GM12878 (cell line): ENCODE data around the gene CLC. TPM values are rescaled to one million over a fixed set of nuclear protein-coding genes. Genes with fewer than 3 reads are reported as not detected.

Source experiments
- DPF2 ChIP-seq: fragments of 450-650 bp; IDR thresholded peaks from 2 replicates; pipeline ENCODE4 v1.6.1; 2017; ENCODE audit warnings: mild to moderate bottlenecking
- EP300 ChIP-seq, 2 experiments: fragments of 150-350 bp in 1 of 2; IDR thresholded peaks; 2 replicates each; pipeline ENCODE4 v1.6.1; 2011 to 2012; ENCODE audit warnings: low read depth in 2 of 2, low read length in 2 of 2, borderline replicate concordance in 1 of 2, improper control_type of control experiment in 1 of 2, inconsistent platforms in 1 of 2; ENCODE audit not compliant: control insufficient read depth in 1 of 2
- EZH2 ChIP-seq: IDR thresholded peaks from 2 replicates; pipeline ENCODE4 v1.6.1; 2012; ENCODE audit warnings: low read depth, mild to moderate bottlenecking, control low read depth, inconsistent platforms, low read length, borderline replicate concordance; ENCODE audit not compliant: control insufficient read depth
- KAT2A ChIP-seq: conservative IDR thresholded peaks from 2 replicates; pipeline ENCODE4 v1.6.1; 2011; ENCODE audit warnings: low read depth, low read length; ENCODE audit not compliant: control insufficient read depth
- MEF2B ChIP-seq: fragments of 450-650 bp; IDR thresholded peaks from 2 replicates; pipeline ENCODE4 v1.6.1; 2018; ENCODE audit warnings: mild to moderate bottlenecking, moderate library complexity; ENCODE audit not compliant: partially characterized antibody, poor library complexity, severe bottlenecking
- MLLT1 ChIP-seq: fragments of 450-650 bp; IDR thresholded peaks from 2 replicates; pipeline ENCODE4 v1.6.1; 2016; ENCODE audit warnings: mild to moderate bottlenecking
- NFYB ChIP-seq: IDR thresholded peaks from 2 replicates; pipeline ENCODE4 v1.6.1; 2011; ENCODE audit warnings: low read depth, mild to moderate bottlenecking, low read length, improper control_type of control experiment, moderate library complexity; ENCODE audit not compliant: insufficient read depth
- NR2F1 ChIP-seq: fragments of 450-650 bp; conservative IDR thresholded peaks from 2 replicates; pipeline ENCODE4 v1.6.1; 2017; ENCODE audit warnings: mild to moderate bottlenecking
- POLR2AphosphoS5 ChIP-seq: IDR thresholded peaks from 2 replicates; pipeline ENCODE4 v1.6.1; 2011; ENCODE audit warnings: mild to moderate bottlenecking, low read length, inconsistent platforms
- POU2F2 ChIP-seq: IDR thresholded peaks from 3 replicates; pipeline ENCODE4 v1.6.1; 2011; ENCODE audit warnings: low read depth, mild to moderate bottlenecking, low read length, borderline replicate concordance
- RBBP5 ChIP-seq: fragments of 200-600 bp; sonication (generic); conservative IDR thresholded peaks from 2 replicates; pipeline ENCODE4 v1.6.1; 2016
- RELB ChIP-seq: fragments of 450-650 bp; IDR thresholded peaks from 2 replicates; pipeline ENCODE4 v1.6.1; 2017; ENCODE audit warnings: low read depth, mild to moderate bottlenecking, moderate library complexity
- RUNX3 ChIP-seq: IDR thresholded peaks from 2 replicates; pipeline ENCODE4 v1.6.1; 2012; ENCODE audit warnings: low read length, inconsistent platforms
- SKIL ChIP-seq: fragments of 450-650 bp; IDR thresholded peaks from 2 replicates; pipeline ENCODE4 v1.6.1; 2017; ENCODE audit warnings: mild to moderate bottlenecking, low read depth, inconsistent platforms; ENCODE audit not compliant: poor library complexity, severe bottlenecking
- SMC3 ChIP-seq: IDR thresholded peaks from 2 replicates; pipeline ENCODE4 v1.6.1; 2011; ENCODE audit warnings: low read length, improper control_type of control experiment, borderline replicate concordance
- SRF ChIP-seq, 2 experiments: IDR thresholded peaks; 2 replicates each; pipeline ENCODE4 v1.6.1; 2011; ENCODE audit warnings: low read depth in 2 of 2, low read length in 2 of 2, mild to moderate bottlenecking in 1 of 2, moderate library complexity in 1 of 2
- STAT1 ChIP-seq: fragments of 450-650 bp; conservative IDR thresholded peaks from 2 replicates; pipeline ENCODE4 v1.6.1; 2014; ENCODE audit warnings: antibody characterized with exemption, mild to moderate bottlenecking
- TCF3 ChIP-seq: IDR thresholded peaks from 2 replicates; pipeline ENCODE4 v1.6.1; 2012; ENCODE audit warnings: low read depth, mild to moderate bottlenecking, low read length, borderline replicate concordance; ENCODE audit not compliant: insufficient read depth
- ZNF274 ChIP-seq: IDR thresholded peaks from one replicate; pipeline ENCODE4 v1.8.0; 2011; ENCODE audit not compliant: insufficient read length, insufficient read depth
- ZNF384 ChIP-seq: IDR thresholded peaks from 2 replicates; pipeline ENCODE4 v1.6.1; 2012; ENCODE audit warnings: low read depth, mild to moderate bottlenecking, low read length, improper control_type of control experiment, borderline replicate concordance
- polyA plus RNA-seq, 11 experiments: library from polyadenylated mRNA; depleted of rRNA in 4 of 11; unstranded in 6 of 11; stranded (reverse) in 5 of 11; fragments of >200 nt; fragmentation: Nextera tagmentation in 4 of 11; fragmentation: Illumina TruSeq in 1 of 11; extraction: Ambion mirVana in 4 of 11; extraction: Trizol in 1 of 11; gene quantifications; 1 replicate in 1 of 11; 2 replicates in 10 of 11; pipeline versions ENCODE4 v1.2.1 to v1.2.3, GENCODE V29; 2011 to 2016; ENCODE audit warnings: inconsistent platforms in 2 of 11, missing spikeins in 2 of 11, low read depth in 1 of 11
- total RNA-seq, 4 experiments: library from RNA; depleted of rRNA in 3 of 4; stranded (reverse); fragments of >200 nt in 3 of 4; fragmentation: Illumina TruSeq in 1 of 4; extraction: Trizol in 1 of 4; gene quantifications; 2 replicates each; pipeline versions ENCODE4 v1.2.1 to v1.2.3, GENCODE V29; 2013 to 2021

CLC gene
- total and polyA plus RNA-seq, 10 of the 15 experiments (the other 5 are each of a cell fraction or from before 2014, with no cell fraction given): 0.18 to 0.36 (median 0.29) TPM; not detected in 4

GRCh38 chr19:39727070-39727800 is 10.6 kb downstream of the CLC start (continued):
- TF ChIP-seq MEF2B (peak; percentile 47), RBBP5 (no peak), RELB (peak; percentile 80), SKIL (peak; percentile 74), KAT2A (no peak), TCF3 (no peak), ZNF274 (no peak), SMC3 (no peak), ZNF384 (peak; percentile 68; the same call in 1 of the 2 replicates), SRF (IDR thresholded peaks at IDR 0.05; ENCODE audit: low read depth in 2 of 2, low read length in 2 of 2) (no peak), EZH2 (no peak), RUNX3 (no peak), EP300 (IDR thresholded peaks at IDR 0.05; ENCODE audit: borderline replicate concordance in 1 of 2, control insufficient read depth in 1 of 2, low read depth in 2 of 2, low read length in 2 of 2) (peak in 1 of 2 experiments; percentile 36; a peak in 1 of 4 replicates), STAT1 (no peak), POU2F2 (peak; percentile 92), DPF2 (no peak), POLR2AphosphoS5 (no peak), MLLT1 (peak; percentile 94), NFYB (no peak), NR2F1 (peak; percentile 39; the same call in 1 of the 2 replicates)
